DOHH2 (cell line): ENCODE data around the gene APOBEC3A.

ENCODE experiments used
- H3F3A ChIP-seq: fragments of 200-600 bp; sonication (generic), shearing (Covaris generic); 2 replicates; pipeline ENCODE4 v1.6.0; 2016; ENCODE audit warnings: antibody characterized with exemption, mild to moderate bottlenecking; ENCODE audit not compliant: control insufficient read depth, insufficient read depth
- H3K27ac ChIP-seq: fragments of 200-600 bp; sonication (generic); 2 replicates; pipeline ENCODE4 v1.5.1; 2014; ENCODE audit warnings: low read depth, mild to moderate bottlenecking, low read length, moderate library complexity
- H3K27me3 ChIP-seq: fragments of 200-600 bp; sonication (generic); 2 replicates; pipeline ENCODE4 v1.6.1; 2014; ENCODE audit warnings: mild to moderate bottlenecking, low read length, mixed read lengths; ENCODE audit not compliant: control insufficient read depth
- H3K36me3 ChIP-seq: fragments of 200-600 bp; sonication (generic); 2 replicates; pipeline ENCODE4 v1.6.1; 2014; ENCODE audit warnings: mild to moderate bottlenecking, low read length, moderate library complexity, mixed read lengths; ENCODE audit not compliant: control insufficient read depth
- H3K4me1 ChIP-seq: fragments of 200-600 bp; sonication (generic); 2 replicates; pipeline ENCODE4 v1.6.1; 2014; ENCODE audit warnings: mild to moderate bottlenecking, low read length, mixed read lengths; ENCODE audit not compliant: control insufficient read depth
- H3K4me2 ChIP-seq: fragments of 200-600 bp; sonication (generic); 2 replicates; pipeline ENCODE4 v1.6.0; 2014; ENCODE audit warnings: mild to moderate bottlenecking, low read length, moderate library complexity
- H3K4me3 ChIP-seq: fragments of 200-600 bp; sonication (generic); 2 replicates; pipeline ENCODE4 v1.5.1; 2014; ENCODE audit warnings: mild to moderate bottlenecking, low read length, mixed read lengths
- H3K79me2 ChIP-seq: fragments of 200-600 bp; sonication (generic); 2 replicates; pipeline ENCODE4 v1.6.1; 2014; ENCODE audit warnings: mild to moderate bottlenecking, low read length, mixed read lengths; ENCODE audit not compliant: control insufficient read depth
- H3K9me2 ChIP-seq: fragments of 200-600 bp; sonication (generic); replicated peaks from 2 replicates; pipeline ENCODE4 v1.6.1; 2014; ENCODE audit warnings: mild to moderate bottlenecking, low read length, mixed read lengths; ENCODE audit not compliant: control insufficient read depth
- H3K9me3 ChIP-seq: fragments of 200-600 bp; sonication (generic); 2 replicates; pipeline ENCODE4 v1.6.1; 2014; ENCODE audit warnings: antibody characterized with exemption, low read length, mixed read lengths; ENCODE audit not compliant: control insufficient read depth, insufficient read depth
- H4K20me1 ChIP-seq: fragments of 200-600 bp; sonication (generic); 2 replicates; pipeline ENCODE4 v1.6.0; 2014; ENCODE audit warnings: low read depth, mild to moderate bottlenecking, antibody characterized with exemption, low read length, moderate library complexity; ENCODE audit not compliant: control insufficient read depth, insufficient read depth
- EZH2phosphoT487 ChIP-seq: fragments of 200-600 bp; sonication (generic); IDR thresholded peaks from 2 replicates; pipeline ENCODE4 v1.6.1; 2017; ENCODE audit warnings: borderline replicate concordance, mild to moderate bottlenecking, antibody characterized with exemption, low read length, moderate library complexity, mixed read lengths
- TF ChIP-seq, protein P1 (sequence below): fragments of 200-600 bp; sonication (generic); IDR thresholded peaks from one replicate; pipeline ENCODE4 v1.5.1; 2014; ENCODE audit warnings: antibody characterized with exemption, mild to moderate bottlenecking, low read depth, low read length; ENCODE audit not compliant: poor library complexity, severe bottlenecking

Gene APOBEC3A

DNA sequence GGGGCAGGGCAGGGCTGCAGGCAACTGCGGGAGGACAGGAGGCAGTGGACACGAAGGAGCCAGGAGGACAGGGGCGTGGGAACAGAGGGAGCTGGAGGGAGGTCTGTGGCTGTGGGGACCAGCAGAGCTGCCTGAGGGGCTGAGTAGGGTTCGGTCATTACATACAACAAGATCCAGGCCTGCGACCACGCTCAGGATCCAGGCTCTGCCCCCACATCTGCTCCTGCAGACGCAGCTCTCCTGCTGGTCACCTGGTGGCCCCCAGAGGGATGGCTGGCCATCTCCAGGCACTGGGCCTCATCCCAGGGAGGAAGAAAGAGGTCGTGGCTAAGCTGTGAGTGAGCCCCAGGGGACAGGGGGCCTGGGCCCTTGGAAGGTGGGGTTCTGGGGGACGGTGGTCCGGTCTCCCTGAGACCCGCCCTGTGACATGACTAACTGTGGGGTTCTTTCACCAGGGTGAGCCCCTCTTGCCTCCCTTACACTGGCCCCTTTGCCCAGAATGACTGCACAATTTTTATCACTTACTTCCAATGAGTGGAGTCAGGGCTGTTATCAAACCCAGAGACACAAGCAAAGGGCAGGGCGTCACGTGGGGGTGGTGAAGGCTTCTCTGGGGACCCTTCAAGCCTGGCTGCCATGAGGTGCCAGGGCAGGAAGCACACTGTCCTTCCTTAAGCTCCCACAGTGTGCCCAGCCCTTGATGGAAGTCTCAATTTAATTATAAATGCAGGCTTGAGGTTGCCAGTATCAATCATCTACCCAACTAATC, 6.7 kb upstream of the APOBEC3A start:
- Histone ChIP-seq H3K36me3 (no peaks in the 10 kb centered on the region), H3K4me3 (no peak overlapping the region), H3K4me2 (no peak overlapping the region), H3K9me2 (no peaks in the 10 kb centered on the region), H3K9me3 (no peaks in the 10 kb centered on the region), H3K27ac (no peak overlapping the region), H3F3A (no peaks in the 10 kb centered on the region), H3K4me1 (no peaks in the 10 kb centered on the region), H3K27me3 (peaks cover 30% of the 10 kb centered on the region), H4K20me1 (no peaks in the 10 kb centered on the region), H3K79me2 (no peaks in the 10 kb centered on the region)
- no peak for TF ChIP-seq EZH2phosphoT487
- TF ChIP-seq, protein P1, sequence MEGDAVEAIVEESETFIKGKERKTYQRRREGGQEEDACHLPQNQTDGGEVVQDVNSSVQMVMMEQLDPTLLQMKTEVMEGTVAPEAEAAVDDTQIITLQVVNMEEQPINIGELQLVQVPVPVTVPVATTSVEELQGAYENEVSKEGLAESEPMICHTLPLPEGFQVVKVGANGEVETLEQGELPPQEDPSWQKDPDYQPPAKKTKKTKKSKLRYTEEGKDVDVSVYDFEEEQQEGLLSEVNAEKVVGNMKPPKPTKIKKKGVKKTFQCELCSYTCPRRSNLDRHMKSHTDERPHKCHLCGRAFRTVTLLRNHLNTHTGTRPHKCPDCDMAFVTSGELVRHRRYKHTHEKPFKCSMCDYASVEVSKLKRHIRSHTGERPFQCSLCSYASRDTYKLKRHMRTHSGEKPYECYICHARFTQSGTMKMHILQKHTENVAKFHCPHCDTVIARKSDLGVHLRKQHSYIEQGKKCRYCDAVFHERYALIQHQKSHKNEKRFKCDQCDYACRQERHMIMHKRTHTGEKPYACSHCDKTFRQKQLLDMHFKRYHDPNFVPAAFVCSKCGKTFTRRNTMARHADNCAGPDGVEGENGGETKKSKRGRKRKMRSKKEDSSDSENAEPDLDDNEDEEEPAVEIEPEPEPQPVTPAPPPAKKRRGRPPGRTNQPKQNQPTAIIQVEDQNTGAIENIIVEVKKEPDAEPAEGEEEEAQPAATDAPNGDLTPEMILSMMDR, result no peak

DNA sequence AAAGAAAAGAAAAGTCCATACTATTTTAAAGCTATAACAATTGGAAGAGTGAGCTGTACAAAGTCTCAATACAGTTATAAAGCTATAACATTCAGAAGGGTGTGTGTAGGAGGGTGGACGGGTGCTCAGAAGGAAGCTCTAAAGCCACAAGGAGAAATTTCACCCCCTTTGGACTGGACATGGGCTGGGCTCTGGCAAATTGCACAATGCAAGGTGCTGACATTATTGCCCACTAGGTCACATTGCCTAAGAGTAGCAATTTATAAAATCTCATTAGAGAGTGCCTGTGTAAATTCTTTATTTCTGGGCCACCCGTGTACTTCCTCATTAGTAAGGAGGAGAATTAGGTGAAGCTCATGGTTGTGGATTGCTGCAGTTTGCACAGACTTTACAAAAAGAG, 5.7 kb upstream of the APOBEC3A start:
- TF ChIP-seq EZH2phosphoT487, result no peak
- Histone ChIP-seq H3K9me2 (no peaks in the 10 kb centered on the region), H3K27me3 (peaks cover 30% of the 10 kb centered on the region), H3K4me1 (no peaks in the 10 kb centered on the region), H4K20me1 (no peaks in the 10 kb centered on the region), H3K79me2 (no peaks in the 10 kb centered on the region), H3K9me3 (no peaks in the 10 kb centered on the region), H3K4me3 (no peak overlapping the region), H3K36me3 (no peaks in the 10 kb centered on the region), H3K4me2 (no peak overlapping the region), H3F3A (no peaks in the 10 kb centered on the region), H3K27ac (no peak overlapping the region)

DNA sequence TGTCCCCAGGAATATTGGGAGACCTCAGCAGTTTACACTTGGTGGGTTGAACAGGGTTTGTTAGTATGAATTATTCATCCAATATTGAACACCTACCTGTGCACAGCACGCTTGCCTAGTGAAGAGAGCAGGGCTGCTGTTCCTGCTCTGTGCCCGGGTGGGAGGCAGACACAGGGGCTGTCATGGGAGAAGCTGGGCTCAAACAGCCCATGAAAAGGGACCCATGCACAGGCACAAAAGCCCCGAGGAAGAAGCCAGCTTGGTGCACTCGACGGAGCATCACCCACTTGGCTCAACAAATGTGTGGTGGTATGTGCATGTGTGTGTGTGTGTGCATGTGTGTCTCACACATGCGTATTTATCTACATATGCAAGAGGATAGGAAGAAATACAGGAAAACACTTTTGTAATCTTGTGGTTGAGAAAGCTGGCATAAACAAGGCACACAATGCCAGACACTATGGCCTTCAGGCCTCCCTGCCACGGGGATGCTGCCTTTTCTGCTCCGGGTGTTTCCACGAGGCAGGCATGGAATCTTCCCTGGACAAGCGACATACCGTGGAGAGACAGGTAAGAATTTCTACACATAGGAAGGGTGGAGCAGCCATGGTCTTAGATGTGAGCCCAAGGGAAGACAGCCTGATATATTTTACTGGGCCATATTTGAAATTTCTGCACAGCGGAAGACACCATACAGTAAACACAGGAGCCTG, 5.0 kb upstream of the APOBEC3A start:
- Histone ChIP-seq H3K9me2 (no peaks in the 10 kb centered on the region), H4K20me1 (no peaks in the 10 kb centered on the region), H3K4me1 (no peaks in the 10 kb centered on the region), H3K79me2 (no peaks in the 10 kb centered on the region), H3K4me3 (no peak overlapping the region), H3K27ac (no peak overlapping the region), H3K9me3 (no peaks in the 10 kb centered on the region), H3K27me3 (peaks cover 24% of the 10 kb centered on the region), H3F3A (no peaks in the 10 kb centered on the region), H3K4me2 (no peak overlapping the region), H3K36me3 (no peaks in the 10 kb centered on the region)
- TF ChIP-seq, protein P1, result no peak

DNA sequence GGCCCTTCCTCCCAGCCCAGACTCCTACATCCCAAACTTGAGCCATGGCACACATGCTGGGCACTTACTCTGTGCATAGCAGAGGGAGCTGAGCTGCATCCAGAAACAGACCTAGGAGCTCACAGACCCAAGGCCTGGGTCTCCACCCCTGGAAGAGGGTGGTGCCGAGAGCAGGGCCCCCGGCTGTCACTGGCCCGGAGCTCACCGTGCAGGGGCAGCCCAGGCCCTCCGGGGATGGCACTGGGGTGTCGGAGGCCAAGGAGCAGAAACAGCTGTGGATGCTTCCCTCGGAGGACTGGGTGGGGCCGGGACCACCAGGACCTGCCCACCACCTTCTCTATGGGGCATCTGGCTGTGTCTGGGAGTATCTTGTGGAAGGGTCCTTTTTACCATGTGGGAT, 4.3 kb upstream of the APOBEC3A start:
- H3K4me2 ChIP-seq, result no peak overlapping the region
- H4K20me1 ChIP-seq, result no peaks in the 10 kb centered on the region
- no peaks in the 10 kb centered on the region for H3K4me1 ChIP-seq
- no peaks in the 10 kb centered on the region for H3K9me3 ChIP-seq
- H3K9me2 ChIP-seq, result no peaks in the 10 kb centered on the region
- TF ChIP-seq, protein P1, result no peak
- TF ChIP-seq EZH2phosphoT487, result no peak
- H3K36me3 ChIP-seq, result no peaks in the 10 kb centered on the region
- H3K27ac ChIP-seq, result no peak overlapping the region
- H3K4me3 ChIP-seq, result no peak overlapping the region
- no peaks in the 10 kb centered on the region for H3F3A ChIP-seq
- H3K27me3 ChIP-seq, result peaks cover 18% of the 10 kb centered on the region
- no peaks in the 10 kb centered on the region for H3K79me2 ChIP-seq
